GM18519 (cell line): ENCODE measurements around the gene NOTUM.
"Not testable (repeated sequence)": the region's sequence is repeated elsewhere in the genome, so short reads cannot be mapped to it uniquely, and the experiment has no call there.

Experiments
- ATAC-seq: cut with Tn5 transposase; IDR thresholded peaks from one replicate; pipeline ENCODE4 v1.9.1; 2021; ENCODE audit warnings: mild to moderate bottlenecking, moderate library complexity; ENCODE audit not compliant: unreplicated experiment, low FRiP score

NOTUM gene

DNA sequence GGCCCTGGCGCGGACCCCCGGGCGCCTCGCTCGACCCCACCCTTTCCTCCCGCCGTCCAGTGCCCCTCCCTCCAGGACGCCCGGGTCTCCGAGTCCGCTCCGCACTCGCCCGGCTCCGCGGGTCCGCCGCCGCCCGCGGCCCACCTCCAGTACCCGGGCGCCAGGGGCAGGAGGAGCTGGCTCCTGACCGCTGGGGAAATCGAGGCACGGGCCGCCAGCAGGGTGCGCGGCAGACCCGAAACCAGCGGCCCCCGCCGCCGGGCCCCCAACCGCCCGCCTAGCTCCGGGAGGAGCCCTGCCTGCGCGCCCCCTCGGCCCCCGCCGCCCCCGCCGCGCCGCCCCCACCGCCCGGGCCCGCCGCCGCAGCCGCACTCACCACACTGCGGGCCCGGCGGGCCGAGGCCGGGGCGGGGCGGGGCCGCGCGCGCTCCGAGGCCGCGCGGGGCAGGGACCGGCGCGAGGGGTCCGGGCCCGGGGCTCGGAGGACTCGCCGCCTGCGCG is 33.8 kb downstream of the NOTUM start:
- ATAC-seq = no peak

DNA sequence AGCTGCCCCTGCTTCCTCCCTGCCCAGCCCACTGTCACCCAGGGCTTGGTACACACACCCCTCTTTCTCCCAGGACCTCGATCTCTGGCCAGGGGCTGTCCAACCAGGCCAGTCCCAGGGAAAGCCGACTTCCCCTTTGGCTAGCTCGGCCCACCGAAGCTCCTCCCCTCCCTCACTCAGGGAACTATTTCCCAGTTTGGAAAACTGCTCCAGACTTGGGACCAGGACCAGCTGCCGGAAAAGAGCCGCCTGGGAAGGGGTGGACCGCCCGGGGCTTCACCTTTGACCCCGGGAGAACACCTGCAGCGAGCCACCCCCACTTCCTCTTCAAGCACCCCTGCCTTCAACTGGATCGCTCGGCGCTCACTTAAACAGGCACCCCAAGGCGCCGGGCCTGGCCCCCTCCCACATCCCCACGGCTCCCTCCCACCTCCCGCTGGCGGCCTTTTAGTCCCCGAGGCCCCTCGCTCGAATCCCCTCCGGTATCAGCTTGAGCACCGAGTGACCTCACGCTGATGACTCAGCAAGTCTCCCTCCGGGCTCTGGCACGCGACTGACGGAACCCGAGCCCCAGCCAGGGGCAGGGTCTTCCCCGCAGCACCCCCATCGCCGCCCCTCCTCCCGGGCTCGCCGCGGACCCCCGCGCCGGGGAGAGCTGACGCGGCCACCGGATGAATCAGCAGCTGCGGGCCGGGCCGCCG is 34.4 kb downstream of the NOTUM start:
- no peak for ATAC-seq

- no peak for ATAC-seq
These were observed 35.0 kb downstream of the NOTUM start for GRCh38 chr17:81925860-81926450.

DNA sequence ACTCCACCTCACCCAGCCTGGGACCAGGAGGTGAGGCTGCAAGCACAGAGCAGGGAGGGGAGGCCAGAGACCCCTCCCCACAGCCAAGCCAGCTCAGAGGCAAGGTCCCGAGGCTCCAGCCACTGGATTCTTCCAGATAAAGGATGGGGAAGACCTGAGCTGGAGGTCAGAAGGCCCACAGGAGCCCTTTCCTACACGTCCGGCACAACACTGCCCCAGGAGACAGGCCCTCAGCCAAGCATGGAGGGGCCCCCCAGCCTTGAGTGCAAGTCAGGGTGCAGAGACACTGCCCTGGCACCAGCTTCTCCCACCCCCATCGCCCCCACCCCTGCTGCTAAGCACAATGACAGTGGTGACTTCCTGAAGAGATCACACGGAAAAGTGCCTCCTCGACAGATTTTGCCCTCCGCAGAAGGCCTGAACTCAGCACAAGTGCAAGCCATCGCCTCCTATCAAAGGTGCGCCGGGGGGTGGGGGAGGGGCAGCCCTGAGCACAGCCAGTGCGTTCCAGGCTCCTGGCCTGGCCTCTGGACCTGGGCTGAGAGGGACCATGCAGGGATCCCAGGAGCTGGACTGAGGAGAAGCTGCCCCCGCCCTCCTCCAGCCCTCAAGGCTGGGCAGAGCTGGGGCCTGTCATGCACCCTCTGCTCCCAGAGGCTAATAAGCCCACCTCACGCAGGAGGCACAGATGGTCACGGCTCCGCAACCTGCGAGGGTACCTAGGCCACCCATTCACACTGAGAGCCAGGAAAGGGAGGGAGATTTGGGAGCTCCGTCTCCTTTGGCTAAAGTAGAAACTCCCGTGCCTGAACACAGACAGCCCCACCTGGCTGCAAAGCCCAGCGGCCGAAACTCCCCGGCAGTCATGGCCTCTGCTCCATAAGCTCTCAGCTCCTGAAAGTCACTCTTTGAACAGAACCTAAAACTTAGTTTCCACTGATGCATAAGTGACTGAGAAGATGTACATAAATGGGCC is 36.1 kb downstream of the NOTUM start:
- no peak for ATAC-seq

DNA sequence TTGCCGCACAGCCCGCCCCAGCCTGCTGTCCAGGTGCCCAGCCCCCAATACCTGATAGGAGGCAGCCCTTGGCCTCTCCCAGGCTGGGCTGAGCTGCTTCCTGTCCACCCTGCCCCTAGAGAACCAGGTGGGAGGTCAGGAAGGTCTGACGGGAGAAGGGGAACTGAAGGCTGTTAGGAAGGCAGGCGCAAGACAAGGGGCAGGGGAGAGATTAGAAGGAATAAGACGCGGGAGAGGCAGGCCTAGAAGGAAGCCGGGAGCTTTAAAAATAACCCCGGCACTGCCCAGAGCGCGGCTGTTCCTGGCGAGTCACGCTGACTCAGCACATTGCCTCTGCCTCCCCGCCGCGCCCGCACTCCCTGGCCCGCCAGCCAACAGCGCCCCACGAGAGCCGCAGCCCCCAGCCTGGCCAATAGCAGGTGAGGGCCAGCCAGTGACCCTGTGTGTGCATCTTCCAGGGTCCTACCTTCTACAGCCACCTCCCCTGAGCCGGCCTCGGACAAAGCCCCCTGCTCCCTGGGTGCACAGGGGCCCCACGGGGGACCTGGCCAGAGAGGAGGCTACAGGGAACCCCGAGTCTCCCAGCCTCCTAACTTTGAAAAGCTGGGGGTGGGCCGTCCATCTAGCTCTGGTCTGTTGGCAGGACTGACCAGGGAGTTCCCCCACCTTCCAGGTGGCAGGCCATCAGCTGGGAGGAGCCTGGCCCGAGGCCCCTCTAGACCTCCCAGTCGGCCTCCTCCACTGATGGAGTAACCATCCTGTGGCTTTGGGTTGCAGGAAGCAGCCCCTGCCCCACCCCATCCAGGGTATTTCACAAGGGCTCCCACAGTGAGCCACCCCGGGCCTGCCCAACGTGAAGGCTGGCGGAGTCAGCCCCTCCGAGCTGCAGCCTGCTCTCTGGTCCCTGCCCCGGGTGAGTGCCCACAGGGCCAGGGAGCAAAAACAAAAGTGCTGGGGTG is 37.4 kb downstream of the NOTUM start:
- ATAC-seq = no peak

GRCh38 chr17:81922566-81923301 is 38.3 kb downstream of the NOTUM start:
- no peak for ATAC-seq

DNA sequence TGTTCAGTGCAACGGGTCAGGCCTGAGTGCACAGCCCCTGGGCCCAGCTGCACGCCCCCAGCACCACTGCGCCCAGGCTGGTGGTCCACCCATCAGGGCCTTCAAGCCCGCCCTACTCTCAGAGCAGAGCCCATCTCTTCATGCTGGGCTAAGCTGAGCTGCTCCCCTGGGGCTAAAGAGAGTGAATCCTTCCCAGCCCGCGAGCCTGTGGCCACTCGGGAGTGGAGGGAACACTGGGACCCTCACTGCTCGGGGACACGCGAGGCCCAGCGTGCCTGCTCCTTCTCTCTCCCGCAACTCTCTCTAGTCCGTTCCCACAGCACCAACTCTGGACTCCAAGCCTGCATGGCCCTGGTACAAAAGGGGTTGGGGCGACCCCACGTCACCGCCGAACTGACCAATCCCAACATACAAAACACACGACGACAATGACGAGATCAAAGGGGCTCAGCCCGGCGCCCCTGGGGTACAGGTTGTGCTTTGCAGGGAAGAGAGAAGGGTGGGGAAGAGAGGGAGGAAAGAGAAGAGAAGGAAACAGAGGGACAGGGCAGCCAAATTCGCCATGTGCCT is 38.9 kb downstream of the NOTUM start:
- ATAC-seq = no peak

DNA sequence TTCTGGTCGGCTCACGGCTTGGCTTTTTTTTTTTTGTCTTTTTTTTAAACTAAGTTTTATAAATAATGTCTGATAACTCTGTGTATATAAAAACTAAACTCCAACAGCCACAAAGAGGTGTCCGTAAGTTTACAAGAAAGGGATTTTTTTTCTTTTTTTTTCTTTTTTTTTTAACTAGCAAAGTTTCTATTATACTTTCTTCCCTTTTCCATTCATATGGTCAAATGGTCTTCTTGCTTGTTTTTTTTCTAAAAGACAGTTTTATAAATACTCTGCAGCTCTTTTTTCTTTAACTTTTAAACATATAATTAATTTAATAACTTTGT is 39.5 kb downstream of the NOTUM start:
- no peak for ATAC-seq

GRCh38 chr17:81920612-81921536 is 40.1 kb downstream of the NOTUM start:
- ATAC-seq = no peak

- ATAC-seq = no peak
These were observed 42.0 kb downstream of the NOTUM start for GRCh38 chr17:81918832-81919545.

- ATAC-seq = not testable (repeated sequence)
These were observed 42.7 kb downstream of the NOTUM start for GRCh38 chr17:81918333-81918669.

DNA sequence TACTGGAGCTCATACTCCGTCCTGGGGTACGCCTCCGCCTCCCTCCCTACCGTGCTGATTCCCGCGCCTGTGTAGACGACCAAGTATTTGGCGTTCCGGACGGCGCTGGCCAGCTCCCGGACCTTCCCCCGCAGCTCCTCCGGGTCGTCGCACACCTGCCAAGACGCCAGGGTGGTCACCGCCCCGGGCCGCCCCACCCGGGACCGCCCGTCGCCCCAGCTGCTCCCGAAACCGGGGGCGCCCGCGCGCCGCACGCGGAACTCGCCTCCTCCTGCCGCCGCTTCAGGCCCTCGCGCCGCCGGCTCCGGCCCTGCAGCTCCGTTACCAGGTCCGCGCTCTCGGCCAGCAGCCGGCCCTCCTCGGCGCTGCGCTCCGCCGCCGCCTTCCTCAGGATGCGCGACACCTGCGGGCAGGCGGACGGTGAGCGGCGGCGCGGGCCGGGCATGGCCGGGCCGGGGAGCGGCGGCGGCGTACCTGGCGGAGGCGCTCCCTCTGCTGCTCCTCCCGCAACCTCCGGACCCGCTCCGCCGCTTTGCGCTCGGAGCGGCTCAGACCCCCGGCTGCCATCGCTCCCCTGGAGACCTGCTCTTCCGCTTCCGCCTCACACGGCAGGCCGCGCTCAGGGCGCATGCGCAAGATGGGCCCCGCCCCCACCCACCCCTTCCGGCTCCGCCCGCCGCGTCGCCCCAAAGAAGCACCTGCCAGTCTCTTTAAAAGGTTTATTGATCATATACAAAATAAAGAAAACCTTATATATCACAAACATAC is 43.2 kb downstream of the NOTUM start, which contains the start of gene SIRT7:
Gene SIRT7 (minus strand): TSS at position 612 of the 768 bp plus-strand sequence. CDS start 45 bp downstream, at position 567.
- peak; percentile 45 for ATAC-seq

DNA sequence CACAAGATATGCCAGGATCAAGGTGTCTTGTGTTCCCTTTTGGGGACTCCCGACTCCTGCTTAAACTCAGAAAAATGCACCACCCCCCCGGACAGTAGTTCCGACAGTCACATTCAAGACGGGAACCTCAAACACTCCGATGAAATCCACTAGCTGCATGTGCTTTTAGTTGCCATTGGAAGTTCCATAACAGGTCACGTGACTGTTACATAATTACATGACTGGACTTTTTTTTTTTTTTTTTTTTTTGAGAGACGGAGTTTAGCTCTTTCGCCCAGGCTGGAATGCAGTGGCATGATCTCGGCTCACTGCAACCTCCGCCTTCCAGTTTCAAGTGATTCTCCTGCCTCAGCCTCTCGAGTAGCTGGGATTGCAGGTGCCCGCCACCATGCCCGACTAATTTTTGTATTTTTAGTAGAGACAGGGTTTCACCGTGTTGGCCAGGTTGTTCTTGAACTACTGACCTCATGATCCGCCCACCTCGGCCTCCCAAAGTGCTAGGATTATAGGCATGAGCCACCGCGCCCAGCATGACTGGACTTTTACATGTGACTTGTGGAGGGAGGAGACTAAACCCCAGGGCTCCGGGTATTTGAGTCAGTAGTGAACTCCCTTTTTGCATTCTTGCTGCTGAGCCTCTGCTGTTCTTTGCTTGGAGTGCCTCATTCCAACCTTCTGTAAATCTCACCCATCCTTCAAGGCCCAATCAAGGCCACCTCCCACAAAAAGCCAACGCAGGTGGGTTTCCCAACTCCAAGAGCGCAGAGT is 44.6 kb downstream of the NOTUM start:
- no peak for ATAC-seq

GRCh38 chr17:81915331-81915730 is 45.7 kb downstream of the NOTUM start:
- no peak for ATAC-seq

- no peak for ATAC-seq
These were observed 46.7 kb downstream of the NOTUM start for GRCh38 chr17:81914103-81914850.
